Measurements from ENCODE around the gene RTTN. TPM values are rescaled to one million over a fixed set of nuclear protein-coding genes. Genes with fewer than 3 reads are reported as not detected.

The RTTN gene
- total and polyA plus RNA-seq, 2 of the 13 experiments (the other 11 are each of a cell fraction or from before 2014, with no cell fraction given) = 5.4 to 18.7 TPM

GRCh38 chr18:70036771-70037347 is 168.6 kb downstream of the RTTN start:
- WGBS (ENCODE audit: low lambda C conversion rate) = 94% methylated on average over 8 of the region's 8 CpGs
- Histone ChIP-seq H3K27ac (ENCODE audit: extremely low read length, insufficient read depth, low read length) (no peak overlapping the region), H4K20me1 (ENCODE audit: insufficient read depth, low read length) (no peaks in the 10 kb centered on the region), H3K36me3 (replicated peaks in 1 of 2; ENCODE audit: control insufficient read depth in 1 of 2, insufficient read depth in 2 of 2, low read length in 2 of 2) (peaks cover 0 to 3% of the 10 kb centered on the region in 2 experiments; a peak in 1 of 5 replicates), H3K4me2 (ENCODE audit: low read depth, low read length) (no peak overlapping the region), H3K27me3 (ENCODE audit: control insufficient read depth in 1 of 2, insufficient read depth in 2 of 2, low read length in 2 of 2) (no peaks in the 10 kb centered on the region), H3K9me3 (ENCODE audit: low read length) (no peaks in the 10 kb centered on the region), H2AFZ (ENCODE audit: low read length) (no peak overlapping the region), H3K4me1 (ENCODE audit: insufficient read depth, low read length) (peaks cover 10% of the 10 kb centered on the region; the same call in 1 of the 2 replicates), H3K79me2 (ENCODE audit: insufficient read depth, low read length) (no peaks in the 10 kb centered on the region), H3K4me3 (replicated peaks in 1 of 3; ENCODE audit: insufficient read depth in 1 of 3, low read depth in 2 of 3, low read length in 3 of 3) (no peak overlapping the region), H3K9ac (ENCODE audit: insufficient read depth, low read depth, low read length) (no peak overlapping the region)
- TF ChIP-seq TAF1 (CRISPR knock-in tag; IDR thresholded peaks at IDR 0.05) = no peak
- no peak for TF ChIP-seq AGO2 (optimal IDR thresholded peaks at IDR 0.05; ENCODE audit: low read depth, low read length)
- TF ChIP-seq, protein P1, sequence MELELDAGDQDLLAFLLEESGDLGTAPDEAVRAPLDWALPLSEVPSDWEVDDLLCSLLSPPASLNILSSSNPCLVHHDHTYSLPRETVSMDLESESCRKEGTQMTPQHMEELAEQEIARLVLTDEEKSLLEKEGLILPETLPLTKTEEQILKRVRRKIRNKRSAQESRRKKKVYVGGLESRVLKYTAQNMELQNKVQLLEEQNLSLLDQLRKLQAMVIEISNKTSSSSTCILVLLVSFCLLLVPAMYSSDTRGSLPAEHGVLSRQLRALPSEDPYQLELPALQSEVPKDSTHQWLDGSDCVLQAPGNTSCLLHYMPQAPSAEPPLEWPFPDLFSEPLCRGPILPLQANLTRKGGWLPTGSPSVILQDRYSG (CRISPR knock-in tag; IDR thresholded peaks at IDR 0.05) = no peak
- no peak for TF ChIP-seq THAP7 (CRISPR knock-in tag; IDR thresholded peaks at IDR 0.05)
- TF ChIP-seq POLR2G (IDR thresholded peaks at IDR 0.05; ENCODE audit: low read depth, low read length) = no peak
- no peak for TF ChIP-seq RBAK (CRISPR knock-in tag; IDR thresholded peaks at IDR 0.05)
- no peak for TF ChIP-seq GLMP (CRISPR knock-in tag; IDR thresholded peaks at IDR 0.05; ENCODE audit: borderline replicate concordance)
- TF ChIP-seq ZMYM2 (CRISPR knock-in tag; IDR thresholded peaks at IDR 0.05) = no peak
- no peak for TF ChIP-seq GATAD2A (CRISPR knock-in tag; IDR thresholded peaks at IDR 0.05)
- TF ChIP-seq, protein P2, sequence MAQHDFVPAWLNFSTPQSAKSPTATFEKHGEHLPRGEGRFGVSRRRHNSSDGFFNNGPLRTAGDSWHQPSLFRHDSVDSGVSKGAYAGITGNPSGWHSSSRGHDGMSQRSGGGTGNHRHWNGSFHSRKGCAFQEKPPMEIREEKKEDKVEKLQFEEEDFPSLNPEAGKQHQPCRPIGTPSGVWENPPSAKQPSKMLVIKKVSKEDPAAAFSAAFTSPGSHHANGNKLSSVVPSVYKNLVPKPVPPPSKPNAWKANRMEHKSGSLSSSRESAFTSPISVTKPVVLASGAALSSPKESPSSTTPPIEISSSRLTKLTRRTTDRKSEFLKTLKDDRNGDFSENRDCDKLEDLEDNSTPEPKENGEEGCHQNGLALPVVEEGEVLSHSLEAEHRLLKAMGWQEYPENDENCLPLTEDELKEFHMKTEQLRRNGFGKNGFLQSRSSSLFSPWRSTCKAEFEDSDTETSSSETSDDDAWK (CRISPR knock-in tag; IDR thresholded peaks at IDR 0.05) = no peak
- ATAC-seq (no peak), DNase-seq (ENCODE audit: low spot score) (no peak), FAIRE-seq (no peak)
- ChIA-PET POLR2A (no interaction called here), CTCF (ENCODE audit: low intra/inter-chr PET ratio, low total read pairs) (no interaction called here)
- intact Hi-C loops (cut with micrococcal nuclease; ENCODE audit: unreplicated experiment) = no loop called here
- in situ Hi-C loops (cut with HindIII; ENCODE audit: extremely low pct_ligation_motif_present, low pct_unique_long_range_greater_than_20kb) = no loop called here
- BruUV-seq (replicated peaks) = no TSS peak
